ENCODE data around the gene SELENON. TPM values are rescaled to one million over a fixed set of nuclear protein-coding genes. Genes with fewer than 3 reads are reported as not detected.

Gene SELENON
- total and polyA plus RNA-seq, 9 of the 15 experiments (the other 6 are each of a cell fraction or from before 2014, with no cell fraction given): 0.43 to 26.7 (median 7.0) TPM

- no peak for TF ChIP-seq WHSC1 (IDR thresholded peaks at IDR 0.05; ENCODE audit: low read length)
- TF ChIP-seq POLR2A (conservative IDR thresholded peaks at IDR 0.05): no peak
- 0 out of 2 replicates have a peak, but pooled peaks have one; percentile 17 for TF ChIP-seq SMAD3 (CRISPR knock-in tag; conservative IDR thresholded peaks at IDR 0.05)
- TF ChIP-seq PTBP1 (IDR thresholded peaks at IDR 0.05; ENCODE audit: low read depth, low read length): 0 out of 2 replicates have a peak, but pooled peaks have one; percentile 31
- peak; percentile 71 to 77 for TF ChIP-seq KDM1A (IDR thresholded peaks at IDR 0.05)
- TF ChIP-seq ADNP (tag; IDR thresholded peaks at IDR 0.05): peak; percentile 85
- peak; percentile 90 for TF ChIP-seq HDAC2 (IDR thresholded peaks at IDR 0.05)
- TF ChIP-seq ZFP36 (IDR thresholded peaks at IDR 0.05; ENCODE audit: low read depth, low read length, partially characterized antibody): peak; percentile 93
- peak; percentile 93 for TF ChIP-seq RBM25 (IDR thresholded peaks at IDR 0.05; ENCODE audit: low read depth, low read length, severe bottlenecking)
- no peak for TF ChIP-seq ZBTB33 (CRISPR knock-in tag; IDR thresholded peaks at IDR 0.05)
- TF ChIP-seq RCOR1 (IDR thresholded peaks at IDR 0.05; ENCODE audit: borderline replicate concordance in 1 of 2, low read depth in 2 of 2, low read length in 2 of 2): peak in 1 of 2 experiments; percentile 60; a peak in 1 of 4 replicates
- TF ChIP-seq BRD9 (IDR thresholded peaks at IDR 0.05; ENCODE audit: low read depth, partially characterized antibody): peak; percentile 26
- TF ChIP-seq U2AF1 (optimal IDR thresholded peaks at IDR 0.05; ENCODE audit: low read depth, low read length): no peak
- peak; percentile 35 for TF ChIP-seq CHD4 (IDR thresholded peaks at IDR 0.05; ENCODE audit: insufficient read depth, insufficient replicate concordance, low read depth, low read length, poor library complexity, severe bottlenecking)
- no peak for TF ChIP-seq ZBTB8A (IDR thresholded peaks at IDR 0.05; ENCODE audit: partially characterized antibody)
- TF ChIP-seq SRSF9 (IDR thresholded peaks at IDR 0.05; ENCODE audit: borderline replicate concordance, low read depth, low read length): no peak
- no peak for TF ChIP-seq ARID4B (CRISPR knock-in tag; IDR thresholded peaks at IDR 0.05)
- TF ChIP-seq THRAP3 (IDR thresholded peaks at IDR 0.05; ENCODE audit: borderline replicate concordance): no peak
- no peak for TF ChIP-seq NELFE (IDR thresholded peaks at IDR 0.05; ENCODE audit: insufficient read depth, insufficient read length)
Measured at GRCh38 chr1:25779894-25780293, 20.1 kb upstream of the SELENON start (continued).

Measured in K562 (cell line).